ENCODE measurements around the gene AFF1. TPM values are rescaled to one million over a fixed set of nuclear protein-coding genes. Genes with fewer than 3 reads are reported as not detected.

AFF1 gene
- total RNA-seq, 1 experiment from 2014 or later: 52.8 TPM

GRCh38 chr4:87073199-87074120, 138.6 kb downstream of the AFF1 start:
- BruUV-seq (replicated peaks): no TSS peak
- Histone ChIP-seq H3K27me3 (ENCODE audit: insufficient read depth, low read depth) (no peaks in the 10 kb centered on the region), H3K36me3 (ENCODE audit: low read depth) (no peaks in the 10 kb centered on the region), H3K79me2 (ENCODE audit: low read depth) (no peaks in the 10 kb centered on the region), H3F3A (ENCODE audit: insufficient read depth, low read depth) (no peaks in the 10 kb centered on the region), H3K4me2 (no peak overlapping the region), H3K9me2 (ENCODE audit: insufficient read depth) (no peaks in the 10 kb centered on the region), H3K27ac (no peak overlapping the region), H3K4me1 (replicated peaks; ENCODE audit: insufficient read depth) (no peaks in the 10 kb centered on the region), H3K4me3 (no peak overlapping the region), H4K20me1 (ENCODE audit: insufficient read depth) (no peaks in the 10 kb centered on the region), H3K9me3 (ENCODE audit: insufficient read depth, low read depth) (no peaks in the 10 kb centered on the region), H2AFZ (no peak overlapping the region)
- no peak for DNase-seq
- intact Hi-C loops (cut with micrococcal nuclease; ENCODE audit: unreplicated experiment): no loop called here
- ChIA-PET POLR2A (ENCODE audit: unreplicated experiment) (no interaction called here), CTCF (no interaction called here)
- TF ChIP-seq CTCF (conservative IDR thresholded peaks at IDR 0.05): no peak

DNA sequence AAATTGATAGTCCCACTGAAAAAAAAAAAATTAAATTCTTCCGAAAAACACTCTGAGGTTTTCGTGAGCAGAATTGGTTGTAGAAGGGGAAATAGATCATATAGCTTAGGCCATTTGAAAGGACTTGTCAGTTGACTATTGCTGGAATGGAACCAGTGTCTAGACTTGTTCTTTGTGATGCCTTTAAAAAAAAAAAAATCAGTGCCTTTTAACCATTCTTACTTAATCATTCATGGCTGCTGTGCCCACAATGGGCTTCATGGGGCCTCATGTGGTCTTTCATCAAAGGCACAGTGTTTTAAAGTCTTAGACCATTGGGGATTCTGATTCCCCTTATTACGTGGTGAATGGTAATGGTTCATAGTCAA, 139.3 kb downstream of the AFF1 start:
- TF ChIP-seq EZH2 (IDR thresholded peaks at IDR 0.05; ENCODE audit: low read depth) (no peak), CTCF (conservative IDR thresholded peaks at IDR 0.05) (no peak)
- POLR2A ChIA-PET (ENCODE audit: unreplicated experiment): no interaction called here
- intact Hi-C loops (cut with micrococcal nuclease; ENCODE audit: unreplicated experiment): no loop called here
- Histone ChIP-seq H3K36me3 (ENCODE audit: low read depth) (no peaks in the 10 kb centered on the region), H3K27ac (no peak overlapping the region), H4K20me1 (ENCODE audit: insufficient read depth) (no peaks in the 10 kb centered on the region), H3K79me2 (ENCODE audit: low read depth) (no peaks in the 10 kb centered on the region), H3K4me3 (no peak overlapping the region), H3K27me3 (ENCODE audit: insufficient read depth, low read depth) (no peaks in the 10 kb centered on the region), H3F3A (ENCODE audit: insufficient read depth, low read depth) (no peaks in the 10 kb centered on the region), H3K9me2 (ENCODE audit: insufficient read depth) (no peaks in the 10 kb centered on the region), H3K4me2 (no peak overlapping the region), H3K4me1 (replicated peaks; ENCODE audit: insufficient read depth) (no peaks in the 10 kb centered on the region), H2AFZ (no peak overlapping the region), H3K9me3 (ENCODE audit: insufficient read depth, low read depth) (no peaks in the 10 kb centered on the region)
- BruUV-seq (replicated peaks): no TSS peak
- DNase-seq: no peak
- CTCF ChIA-PET: no interaction called here

DNA sequence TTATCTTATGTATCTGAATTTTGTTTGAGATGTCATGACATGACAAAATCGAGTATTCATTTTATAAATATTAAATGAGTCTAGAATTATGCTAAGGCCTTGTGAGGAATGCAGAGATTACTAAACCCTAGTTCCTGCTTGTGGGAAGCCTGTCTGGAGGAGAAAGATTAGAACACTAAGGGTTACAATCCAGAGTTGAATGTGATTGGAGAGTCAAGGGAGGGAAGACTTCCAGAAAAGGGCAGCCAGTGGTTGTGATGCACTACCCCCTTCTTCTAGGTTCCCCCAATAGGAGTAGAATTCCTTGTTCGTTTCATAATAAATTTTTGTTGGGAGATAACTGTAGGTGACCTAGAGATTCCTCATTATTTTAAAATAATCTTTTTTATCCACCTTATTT, 141.1 kb downstream of the AFF1 start:
- TF ChIP-seq EZH2 (IDR thresholded peaks at IDR 0.05; ENCODE audit: low read depth) (no peak), CTCF (conservative IDR thresholded peaks at IDR 0.05) (no peak)

More for the DNA sequence above, 141.1 kb downstream of the AFF1 start:
- no peaks in the 10 kb centered on the region for H3K27me3 ChIP-seq (ENCODE audit: insufficient read depth, low read depth)
- H3K4me2 ChIP-seq: no peak overlapping the region
- H3K9me3 ChIP-seq (ENCODE audit: insufficient read depth, low read depth): no peaks in the 10 kb centered on the region
- H4K20me1 ChIP-seq (ENCODE audit: insufficient read depth): no peaks in the 10 kb centered on the region
- BruUV-seq (replicated peaks): no TSS peak
- intact Hi-C loops (cut with micrococcal nuclease; ENCODE audit: unreplicated experiment): no loop called here
- no peaks in the 10 kb centered on the region for H3K36me3 ChIP-seq (ENCODE audit: low read depth)
- no peak overlapping the region for H3K27ac ChIP-seq
- H3K4me1 ChIP-seq (replicated peaks; ENCODE audit: insufficient read depth): no peaks in the 10 kb centered on the region
- no peak for DNase-seq
- H2AFZ ChIP-seq: no peak overlapping the region
- POLR2A ChIA-PET (ENCODE audit: unreplicated experiment): no interaction called here
- CTCF ChIA-PET: no interaction called here
- H3K79me2 ChIP-seq (ENCODE audit: low read depth): no peaks in the 10 kb centered on the region
- no peaks in the 10 kb centered on the region for H3K9me2 ChIP-seq (ENCODE audit: insufficient read depth)
- no peaks in the 10 kb centered on the region for H3F3A ChIP-seq (ENCODE audit: insufficient read depth, low read depth)
- no peak overlapping the region for H3K4me3 ChIP-seq
